ENCODE measurements around the gene CUX1. TPM values are rescaled to one million over a fixed set of nuclear protein-coding genes. Genes with fewer than 3 reads are reported as not detected.

Gene CUX1
- 10 to 100 TPM in 7 of 8 experiments, 1 to 10 TPM in 1; 9.2 to 52.7 (median 24.2) TPM for total RNA-seq

- peaks cover 17 to 23% of the 10 kb centered on the region in 2 donors for H3K4me1 ChIP-seq (replicated peaks in 1 of 2)
- H3K4me3 ChIP-seq = peak within 1 kb of the TSS; percentile 77 to 97 (median 93)
- in situ Hi-C loops (cut with MboI; ENCODE audit: low pct_unique_long_range_greater_than_20kb in 2 of 9, low sequenced_read_pairs in 9 of 9, unreplicated experiment in 9 of 9) = loop anchor here in 1 of 9 experiments (25.0 kb wide), 1 partner anchor 420 kb away; no protein-coding TSS in a partner anchor
- WGBS, 10 experiments = 34 to 83% (median 51%) methylated on average over 7 to 13 of the region's 49 CpGs; no CpG with 5 or more reads in 1 of the 10 experiments
- peak in 2 of 8 experiments; percentile 0 for ATAC-seq (replicated peaks in 6 of 8)
- peak within 1 kb of the TSS; percentile 89 to 90 for H3K27ac ChIP-seq
These were observed at the start of gene CUX1 for GRCh38 chr7:101817471-101818286. Gene CUX1, plus strand, starts transcription at chr7:101817626. Its CDS starts 14 bp downstream, at chr7:101817640.

- ATAC-seq (replicated peaks in 6 of 8) = no peak
- in situ Hi-C loops (cut with MboI; ENCODE audit: low pct_unique_long_range_greater_than_20kb in 2 of 9, low sequenced_read_pairs in 9 of 9, unreplicated experiment in 9 of 9) = no loop called here
These were observed 49.1 kb upstream of the CUX1 start for GRCh38 chr7:101768280-101768679.

GRCh38 chr7:101770466-101770865 is 47.0 kb upstream of the CUX1 start:
- 91 to 100% (median 94%) methylated on average over 2 to 4 of the region's 4 CpGs; no CpG with 5 or more reads in 3 of the 10 experiments for WGBS, 10 experiments

More at GRCh38 chr7:101768280-101768679, 49.1 kb upstream of the CUX1 start:
- whole genome bisulfite sequencing, 10 experiments = 0 to 100% (median 92%) methylated on average over 1 to 5 of the region's 7 CpGs; no CpG with 5 or more reads in 5 of the 10 experiments
- H3K27ac ChIP-seq = no peak overlapping the region
- H3K4me1 ChIP-seq (replicated peaks in 1 of 2) = no peaks in the 10 kb centered on the region
- H3K4me3 ChIP-seq = no peak overlapping the region

DNA sequence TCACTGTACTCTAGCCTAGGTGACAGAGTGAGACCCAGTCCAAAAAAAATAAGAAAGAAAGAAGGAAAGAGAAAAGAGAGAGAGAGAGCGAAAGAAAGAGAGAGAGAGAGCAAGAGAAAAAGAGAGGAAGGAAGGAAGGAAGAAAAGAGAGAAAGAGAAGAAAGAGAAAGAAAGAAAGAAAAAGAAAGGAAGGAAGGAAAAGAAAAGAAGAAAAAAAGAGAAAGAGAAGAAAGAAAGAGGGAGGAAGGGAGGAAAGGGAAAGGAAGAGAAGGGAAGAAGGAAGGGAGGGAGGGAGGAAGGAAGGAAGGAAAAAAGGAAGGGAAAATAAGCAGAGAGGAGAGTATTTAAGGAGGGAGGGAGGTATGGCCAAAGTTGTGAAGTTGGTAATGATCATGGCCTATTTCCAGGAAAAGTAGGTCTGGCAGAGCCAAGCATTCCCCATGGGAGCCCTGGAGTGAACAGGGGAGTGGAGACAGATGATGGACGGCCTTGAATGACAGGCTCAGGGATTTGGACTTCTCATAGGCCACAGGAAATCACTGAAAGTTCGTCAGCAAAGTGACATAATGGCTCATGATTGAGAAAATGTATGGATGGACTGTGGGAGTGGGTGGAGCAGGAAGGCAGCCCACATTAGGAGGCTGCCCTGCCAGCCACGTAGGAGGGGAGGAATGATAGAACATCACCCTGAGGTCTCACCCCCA is 44.8 kb upstream of the CUX1 start:
- Histone ChIP-seq H3K4me3 (no peak overlapping the region), H3K27ac (no peak overlapping the region), H3K4me1 (replicated peaks in 1 of 2) (no peaks in the 10 kb centered on the region)
- in situ Hi-C loops (cut with MboI; ENCODE audit: low pct_unique_long_range_greater_than_20kb in 2 of 9, low sequenced_read_pairs in 9 of 9, unreplicated experiment in 9 of 9) = no loop called here
- WGBS, 10 experiments = 27 to 83% (median 55%) methylated on average over 1 to 4 of the region's 4 CpGs
- peak in 2 of 8 experiments; percentile 27 to 33 for ATAC-seq (replicated peaks in 6 of 8)

More at GRCh38 chr7:101770466-101770865, 47.0 kb upstream of the CUX1 start:
- no peak overlapping the region for H3K27ac ChIP-seq
- no peak for ATAC-seq (replicated peaks in 6 of 8)
- H3K4me3 ChIP-seq = no peak overlapping the region
- in situ Hi-C loops (cut with MboI; ENCODE audit: low pct_unique_long_range_greater_than_20kb in 2 of 9, low sequenced_read_pairs in 9 of 9, unreplicated experiment in 9 of 9) = no loop called here
- H3K4me1 ChIP-seq (replicated peaks in 1 of 2) = no peaks in the 10 kb centered on the region

DNA sequence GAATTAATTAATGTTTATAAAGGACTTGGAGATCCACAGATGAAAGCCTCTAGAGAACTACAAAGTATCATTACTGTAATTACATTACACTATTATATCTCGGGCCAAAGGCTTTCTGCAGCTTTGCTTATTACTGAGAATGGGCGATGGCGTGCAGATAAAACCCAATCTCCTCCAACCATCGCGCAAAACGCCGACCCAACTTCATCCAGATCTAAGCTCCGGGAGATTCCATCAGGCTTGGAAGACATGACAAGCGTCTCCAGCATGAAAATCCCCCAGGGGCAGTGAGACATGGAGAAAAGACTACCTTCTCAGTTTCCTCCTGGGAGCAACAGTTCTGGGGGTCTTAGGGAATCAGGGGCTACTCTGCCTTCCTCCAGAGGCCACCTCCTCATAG is 42.2 kb upstream of the CUX1 start:
- no peak overlapping the region for H3K27ac ChIP-seq
- no peaks in the 10 kb centered on the region for H3K4me1 ChIP-seq (replicated peaks in 1 of 2)
- in situ Hi-C loops (cut with MboI; ENCODE audit: low pct_unique_long_range_greater_than_20kb in 2 of 9, low sequenced_read_pairs in 9 of 9, unreplicated experiment in 9 of 9) = no loop called here
- no peak for ATAC-seq (replicated peaks in 6 of 8)
- no peak overlapping the region for H3K4me3 ChIP-seq
- WGBS, 10 experiments = 50 to 100% (median 95%) methylated on average over 1 to 9 of the region's 9 CpGs; no CpG with 5 or more reads in 3 of the 10 experiments

DNA sequence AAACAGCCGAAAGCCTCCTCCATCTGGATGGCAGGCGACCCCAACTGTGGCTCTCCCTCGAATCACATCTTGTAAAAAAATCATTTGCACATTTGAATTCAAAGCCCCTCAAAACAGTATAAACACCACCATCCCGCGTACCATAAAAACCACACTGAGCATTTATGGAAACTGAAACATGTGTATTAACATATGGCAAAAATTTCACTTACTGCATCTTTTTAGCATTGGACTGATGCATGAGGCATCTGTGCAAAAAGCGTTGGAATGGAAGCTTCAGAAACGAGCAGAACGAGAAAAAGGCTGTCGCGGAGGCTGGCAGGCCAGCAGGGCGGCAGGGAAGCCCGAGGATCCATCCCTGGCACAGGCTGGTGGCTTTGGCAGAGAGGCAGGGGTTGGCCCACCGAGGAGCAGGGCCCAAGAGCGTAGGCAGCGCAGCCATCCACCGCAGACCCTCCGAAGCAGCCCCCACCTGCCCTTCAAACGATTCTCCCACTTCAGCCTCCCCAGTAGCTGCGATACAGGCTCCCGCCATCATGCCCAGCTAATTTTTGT is 39.3 kb upstream of the CUX1 start:
- 13 to 96% (median 60%) methylated on average over 1 to 14 of the region's 20 CpGs; no CpG with 5 or more reads in 2 of the 10 experiments for WGBS, 10 experiments
- no peak overlapping the region for H3K4me3 ChIP-seq
- no peaks in the 10 kb centered on the region for H3K4me1 ChIP-seq (replicated peaks in 1 of 2)
- in situ Hi-C loops (cut with MboI; ENCODE audit: low pct_unique_long_range_greater_than_20kb in 2 of 9, low sequenced_read_pairs in 9 of 9, unreplicated experiment in 9 of 9) = no loop called here
- H3K27ac ChIP-seq = no peak overlapping the region
- ATAC-seq (replicated peaks in 6 of 8) = no peak

- ATAC-seq (replicated peaks in 6 of 8) = no peak
- H3K4me1 ChIP-seq (replicated peaks in 1 of 2) = peaks cover 0 to 4% of the 10 kb centered on the region in 2 donors
- 80 to 100% (median 87%) methylated on average over 1 to 3 of the region's 4 CpGs; no CpG with 5 or more reads in 6 of the 10 experiments for WGBS, 10 experiments
- H3K27ac ChIP-seq = no peak overlapping the region
- no peak overlapping the region for H3K4me3 ChIP-seq
- in situ Hi-C loops (cut with MboI; ENCODE audit: low pct_unique_long_range_greater_than_20kb in 2 of 9, low sequenced_read_pairs in 9 of 9, unreplicated experiment in 9 of 9) = no loop called here
These were observed 38.2 kb upstream of the CUX1 start for GRCh38 chr7:101779267-101779666.

- Histone ChIP-seq H3K27ac (no peak overlapping the region), H3K4me1 (replicated peaks in 1 of 2) (peaks cover 0 to 4% of the 10 kb centered on the region in 2 donors), H3K4me3 (no peak overlapping the region)
- 0 to 78% (median 47%) methylated on average over 1 to 3 of the region's 3 CpGs; no CpG with 5 or more reads in 3 of the 10 experiments for WGBS, 10 experiments
- in situ Hi-C loops (cut with MboI; ENCODE audit: low pct_unique_long_range_greater_than_20kb in 2 of 9, low sequenced_read_pairs in 9 of 9, unreplicated experiment in 9 of 9) = no loop called here
- no peak for ATAC-seq (replicated peaks in 6 of 8)
These were observed 37.1 kb upstream of the CUX1 start for GRCh38 chr7:101780281-101780680.

- no peak overlapping the region for H3K4me3 ChIP-seq
- peaks cover 0 to 4% of the 10 kb centered on the region in 2 donors for H3K4me1 ChIP-seq (replicated peaks in 1 of 2)
- 60 to 92% (median 70%) methylated on average over 1 to 6 of the region's 8 CpGs; no CpG with 5 or more reads in 5 of the 10 experiments for WGBS, 10 experiments
- in situ Hi-C loops (cut with MboI; ENCODE audit: low pct_unique_long_range_greater_than_20kb in 2 of 9, low sequenced_read_pairs in 9 of 9, unreplicated experiment in 9 of 9) = no loop called here
- ATAC-seq (replicated peaks in 6 of 8) = no peak
- no peak overlapping the region for H3K27ac ChIP-seq
These were observed 36.0 kb upstream of the CUX1 start for GRCh38 chr7:101781439-101781838.

GRCh38 chr7:101782476-101782875 is 35.0 kb upstream of the CUX1 start:
- no peak overlapping the region for H3K27ac ChIP-seq
- peaks cover 0 to 4% of the 10 kb centered on the region in 2 donors for H3K4me1 ChIP-seq (replicated peaks in 1 of 2)
- 0 to 100% (median 77%) methylated on average over 1 to 3 of the region's 3 CpGs; no CpG with 5 or more reads in 4 of the 10 experiments for WGBS, 10 experiments
- in situ Hi-C loops (cut with MboI; ENCODE audit: low pct_unique_long_range_greater_than_20kb in 2 of 9, low sequenced_read_pairs in 9 of 9, unreplicated experiment in 9 of 9) = no loop called here
- H3K4me3 ChIP-seq = no peak overlapping the region
- no peak for ATAC-seq (replicated peaks in 6 of 8)

GRCh38 chr7:101782896-101783295 is 34.5 kb upstream of the CUX1 start:
- 70 to 100% (median 92%) methylated on average over 1 to 3 of the region's 3 CpGs; no CpG with 5 or more reads in 2 of the 10 experiments for WGBS, 10 experiments
- H3K27ac ChIP-seq = no peak overlapping the region
- no peak for ATAC-seq (replicated peaks in 6 of 8)
- H3K4me3 ChIP-seq = no peak overlapping the region
- peaks cover 0 to 4% of the 10 kb centered on the region in 2 donors for H3K4me1 ChIP-seq (replicated peaks in 1 of 2)
- in situ Hi-C loops (cut with MboI; ENCODE audit: low pct_unique_long_range_greater_than_20kb in 2 of 9, low sequenced_read_pairs in 9 of 9, unreplicated experiment in 9 of 9) = no loop called here

DNA sequence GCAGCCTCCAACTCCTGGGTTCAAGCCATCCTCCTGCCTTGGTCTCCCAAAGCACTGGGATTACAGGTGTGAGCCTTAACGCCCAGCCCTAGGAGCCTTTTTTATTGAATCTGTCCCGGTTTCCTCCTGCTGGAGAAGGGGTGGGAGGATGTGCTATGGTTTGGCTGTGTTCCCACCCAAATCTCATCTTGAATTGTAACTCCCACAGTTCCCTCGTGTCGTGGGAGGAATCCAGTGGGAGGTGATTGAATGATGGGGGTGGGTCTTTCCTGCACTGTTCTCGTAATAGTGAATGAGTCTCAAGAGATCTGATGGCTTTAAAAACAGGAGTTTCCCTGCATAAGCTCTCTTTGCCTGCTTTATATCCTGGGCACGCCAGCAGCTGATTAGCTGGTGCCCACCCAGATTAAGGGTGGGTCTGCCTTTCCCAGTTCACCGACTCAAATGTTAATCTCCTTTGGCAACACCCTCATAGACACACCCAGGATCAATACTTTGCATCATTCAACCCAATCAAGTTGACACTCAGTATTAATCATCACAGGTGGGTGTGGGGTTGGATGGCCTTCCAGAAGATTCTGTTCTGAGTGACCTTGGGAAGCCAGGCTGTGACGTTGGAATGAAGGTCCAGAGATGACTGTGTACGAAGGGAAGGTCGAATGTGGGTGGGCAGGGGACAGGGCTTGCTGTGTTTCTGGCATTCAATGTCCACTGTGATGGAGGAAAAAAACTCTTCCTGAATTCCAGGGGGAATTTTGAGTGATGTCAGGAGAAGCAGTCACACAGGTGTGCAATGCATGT is 33.8 kb upstream of the CUX1 start:
- no peak overlapping the region for H3K27ac ChIP-seq
- in situ Hi-C loops (cut with MboI; ENCODE audit: low pct_unique_long_range_greater_than_20kb in 2 of 9, low sequenced_read_pairs in 9 of 9, unreplicated experiment in 9 of 9) = no loop called here
- peaks cover 0 to 4% of the 10 kb centered on the region in 2 donors for H3K4me1 ChIP-seq (replicated peaks in 1 of 2)
- ATAC-seq (replicated peaks in 6 of 8) = peak in 1 of 8 experiments; percentile 40
- H3K4me3 ChIP-seq = no peak overlapping the region
- WGBS, 10 experiments = 0 to 81% (median 38%) methylated on average over 1 to 5 of the region's 10 CpGs; no CpG with 5 or more reads in 5 of the 10 experiments

Data from motor neuron (in vitro differentiated cells).